Endothelial cell of umbilical vein (primary cell): ENCODE data around the gene SAP25.

ENCODE experiments used
- CTCF ChIP-seq, 2 donors: IDR thresholded peaks; 1 replicate in 1 of 2; 2 replicates in 1 of 2; pipeline ENCODE4 v1.5.1; 2011; ENCODE audit warnings: low read length in 2 of 2, mild to moderate bottlenecking in 2 of 2, moderate library complexity in 2 of 2, control low read depth in 1 of 2, inconsistent platforms in 1 of 2, low read depth in 1 of 2; ENCODE audit not compliant: insufficient read depth in 1 of 2; ENCODE audit errors: extremely low read depth in 1 of 2
- EZH2 ChIP-seq: IDR thresholded peaks from 2 replicates; pipeline ENCODE4 v1.6.1; 2012; ENCODE audit warnings: borderline replicate concordance, low read depth, mild to moderate bottlenecking, moderate library complexity, low read length, inconsistent platforms; ENCODE audit not compliant: severe bottlenecking
- GATA2 ChIP-seq: IDR thresholded peaks from 2 replicates; pipeline ENCODE4 v1.7.0; 2011; ENCODE audit warnings: low read depth, mild to moderate bottlenecking, moderate library complexity, mixed read lengths, low read length; ENCODE audit not compliant: insufficient read length, insufficient read depth
- JUN ChIP-seq: IDR thresholded peaks from 2 replicates; pipeline ENCODE4 v1.6.1; 2011; ENCODE audit warnings: borderline replicate concordance, low read depth; ENCODE audit not compliant: insufficient read length, insufficient read depth
- MAX ChIP-seq: IDR thresholded peaks from 2 replicates; pipeline ENCODE4 v1.6.1; 2011; ENCODE audit not compliant: insufficient read depth, insufficient read length
- MYC ChIP-seq: IDR thresholded peaks from one replicate; pipeline ENCODE4 v1.6.1; 2011; ENCODE audit warnings: mild to moderate bottlenecking, low read depth, low read length
- POLR2A ChIP-seq: IDR thresholded peaks from 2 replicates; pipeline ENCODE4 v1.6.1; 2012; ENCODE audit warnings: low read depth, mild to moderate bottlenecking, control low read depth, low read length
- POLR2AphosphoS5 ChIP-seq: IDR thresholded peaks from 2 replicates; pipeline ENCODE4 v1.6.1; 2012; ENCODE audit warnings: low read depth, mild to moderate bottlenecking, control low read depth, low read length, moderate library complexity; ENCODE audit not compliant: insufficient read depth

GRCh38 chr7:100545360-100546128 lies 28.2 kb downstream of the SAP25 start:
- no peak for TF ChIP-seq EZH2
- TF ChIP-seq POLR2A: peak; percentile 61
- TF ChIP-seq CTCF (IDR thresholded peaks at IDR 0.05; ENCODE audit: extremely low read depth in 1 of 2, insufficient read depth in 1 of 2, low read depth in 1 of 2, low read length in 2 of 2): peak; percentile 9 to 21
- TF ChIP-seq POLR2AphosphoS5: peak; percentile 61
- TF ChIP-seq JUN: peak; percentile 66
- peak; percentile 95 for TF ChIP-seq MYC
- peak; percentile 7 for TF ChIP-seq MAX
- TF ChIP-seq GATA2: no peak
